K562 (cell line): ENCODE measurements around the gene NMS. TPM values are rescaled to one million over a fixed set of nuclear protein-coding genes. Genes with fewer than 3 reads are reported as not detected.

ENCODE experiments used
- ATAC-seq: fragments of 200-7000 bp; cut with Tn5 transposase; 3 replicates; pipeline ENCODE4 v1.9.1; 2020; ENCODE audit warnings: moderate library complexity
- BruUV-seq: library from RNA; stranded (reverse); fragments of 400-500 nt; replicated peaks from 2 replicates; lab custom pipeline; 2021; lab: Mats Ljungman, UMichigan
- CTCF ChIA-PET: fragments of 300-600 bp; formaldehyde crosslinking; extraction: SDS; loops from one replicate; lab custom pipeline; 2021; ENCODE audit warnings: low intra/inter-chr PET ratio; lab: Yijun Ruan, JAX
- POLR2A ChIA-PET: fragments of 300-600, 350-650 bp; sonication (Branson Sonifier 250); formaldehyde crosslinking; extraction: SDS; loops from one replicate; lab custom pipeline; 2021; ENCODE audit warnings: antibody characterized with exemption, inconsistent platforms; lab: Yijun Ruan, JAX
- DNase-seq, 4 experiments: peaks; one replicate each; pipeline versions ENCODE4 v3.0.0 to v3.0.0-alpha.2; 2011 to 2018; ENCODE audit warnings: low spot score in 3 of 4, mixed read lengths in 3 of 4; ENCODE audit errors: extremely low read depth in 1 of 4
- FAIRE-seq: peaks from 2 replicates; lab custom pipeline; 2011; peaks lifted over from hg19 to GRCh38; lab: Jason Lieb, UNC
- H2AFZ ChIP-seq: 2 replicates; pipeline ENCODE4 v1.6.0; 2011; ENCODE audit warnings: low read depth, low read length, control low read depth, inconsistent platforms
- H3K27ac ChIP-seq: fragments of 200-600 bp; 3 replicates; pipeline ENCODE4 v1.8.0; 2011; ENCODE audit warnings: low read depth, mild to moderate bottlenecking, control low read depth, inconsistent platforms, low read length, moderate library complexity, mixed read lengths; ENCODE audit errors: extremely low read depth
- H3K27me3 ChIP-seq, 2 experiments: fragments of 300-600 bp in 1 of 2; 2 replicates in 1 of 2; 3 replicates in 1 of 2; pipeline versions ENCODE4 v1.6.0 to v1.8.0; 2011; ENCODE audit warnings: inconsistent platforms in 2 of 2, low read length in 2 of 2, mild to moderate bottlenecking in 1 of 2, mixed read lengths in 1 of 2, moderate library complexity in 1 of 2; ENCODE audit not compliant: control insufficient read depth in 2 of 2, insufficient read depth in 2 of 2
- H3K36me3 ChIP-seq: fragments of 300-600 bp; 3 replicates; pipeline ENCODE4 v1.8.0; 2011; ENCODE audit warnings: mild to moderate bottlenecking, low read length, inconsistent platforms; ENCODE audit not compliant: control insufficient read depth, insufficient read depth
- H3K4me1 ChIP-seq, 2 experiments: fragments of 200-600 bp in 1 of 2; replicated peaks in 1 of 2; 2 replicates in 1 of 2; 3 replicates in 1 of 2; pipeline versions ENCODE4 v1.5.1 to v1.8.0; 2011; ENCODE audit warnings: inconsistent platforms in 2 of 2, low read length in 2 of 2, mild to moderate bottlenecking in 1 of 2, mixed read lengths in 1 of 2, moderate library complexity in 1 of 2; ENCODE audit not compliant: control insufficient read depth in 2 of 2, insufficient read depth in 2 of 2
- H3K4me2 ChIP-seq: 2 replicates; pipeline ENCODE4 v1.6.1; 2011; ENCODE audit warnings: low read length, control low read depth, inconsistent platforms, mixed read lengths; ENCODE audit not compliant: insufficient read depth
- H3K4me3 ChIP-seq: fragments of 200-600 bp; sonication (generic), shearing (Covaris generic); 2 replicates; pipeline ENCODE4 v1.5.1; 2016; ENCODE audit warnings: control low read depth, inconsistent platforms
- H3K79me2 ChIP-seq: fragments of 200-600 bp; 3 replicates; pipeline ENCODE4 v1.8.0; 2011; ENCODE audit warnings: low read length, inconsistent platforms; ENCODE audit not compliant: control insufficient read depth, insufficient read depth
- H3K9ac ChIP-seq, 2 experiments: 2 replicates each; pipeline versions ENCODE4 v1.6.0 to v1.6.1; 2011; ENCODE audit warnings: low read depth in 2 of 2, low read length in 2 of 2, control low read depth in 1 of 2, inconsistent platforms in 1 of 2, mild to moderate bottlenecking in 1 of 2, mixed read lengths in 1 of 2; ENCODE audit not compliant: insufficient read depth in 1 of 2
- H3K9me1 ChIP-seq: one replicate; pipeline ENCODE4 v1.6.0; 2011; ENCODE audit warnings: inconsistent platforms, mild to moderate bottlenecking, low read length, moderate library complexity; ENCODE audit not compliant: control insufficient read depth, insufficient read depth
- H3K9me3 ChIP-seq: replicated peaks from 2 replicates; pipeline ENCODE4 v1.5.1; 2011; ENCODE audit warnings: low read depth, low read length, inconsistent platforms; ENCODE audit not compliant: control insufficient read depth, insufficient read depth
- H4K20me1 ChIP-seq: replicated peaks from 2 replicates; pipeline ENCODE4 v1.6.1; 2011; ENCODE audit warnings: low read length, inconsistent platforms, mixed read lengths; ENCODE audit not compliant: control insufficient read depth, insufficient read depth
- C11orf30 ChIP-seq: fragments of 450-650 bp; IDR thresholded peaks from 2 replicates; pipeline ENCODE4 v1.6.1; 2016; ENCODE audit warnings: low read depth, mild to moderate bottlenecking
- MYBL2 ChIP-seq, 2 experiments: fragments of 450-650 bp in 1 of 2; sonication (generic) in 1 of 2; formaldehyde crosslinking in 1 of 2; IDR thresholded peaks; 2 replicates each; pipeline versions ENCODE4 v1.6.1 to v1.8.1; 2017 to 2022; ENCODE audit warnings: borderline replicate concordance in 1 of 2, inconsistent platforms in 1 of 2, low read depth in 1 of 2, mild to moderate bottlenecking in 1 of 2, missing genetic modification reagents in 1 of 2, moderate library complexity in 1 of 2
- NFE2 ChIP-seq: IDR thresholded peaks from 2 replicates; pipeline ENCODE4 v1.6.1; 2014; ENCODE audit warnings: antibody characterized with exemption, low read depth
- PCBP1 ChIP-seq: fragments of 200-400 bp; formaldehyde crosslinking; IDR thresholded peaks from 2 replicates; pipeline ENCODE4 v1.6.1; 2018; ENCODE audit warnings: mild to moderate bottlenecking, low read depth, low read length; ENCODE audit not compliant: poor library complexity, severe bottlenecking
- PHF20 ChIP-seq: fragments of 450-650 bp; IDR thresholded peaks from 2 replicates; pipeline ENCODE4 v1.6.1; 2018; ENCODE audit not compliant: partially characterized antibody
- RBBP5 ChIP-seq: fragments of 200-600 bp; sonication (generic); IDR thresholded peaks from 2 replicates; pipeline ENCODE4 v1.6.1; 2012; ENCODE audit warnings: borderline replicate concordance, mild to moderate bottlenecking, low read length, control low read depth, inconsistent platforms; ENCODE audit not compliant: insufficient read depth, poor library complexity, severe bottlenecking
- WGBS: fragments of 100-300 bp; shearing (Covaris generic); methylation state at CpG from one replicate; pipeline ENCODE4 v1.1.6; 2016; ENCODE audit warnings: low coverage, mixed read lengths; ENCODE audit not compliant: insufficient coverage; ENCODE audit errors: missing lambda C conversion rate; 5-methylcytosine and 5-hydroxymethylcytosine counted together
- in situ Hi-C: fragments of 300-500 bp; cut with MboI; formaldehyde crosslinking; loops from 4 replicates; pipeline ENCODE4 v1.15.0; 2018; ENCODE audit warnings: inconsistent platforms, mixed read lengths
- intact Hi-C: fragments of 100-400 bp; cut with micrococcal nuclease; formaldehyde crosslinking; loops from 2 replicates; pipeline ENCODE4 v1.14.2; 2022
- polyA plus RNA-seq, 8 experiments: library from polyadenylated mRNA; depleted of rRNA in 4 of 8; stranded (reverse) in 5 of 8; unstranded in 3 of 8; fragments of >200 nt; fragmentation: Nextera tagmentation in 2 of 8; fragmentation: Illumina TruSeq in 1 of 8; extraction: Ambion mirVana in 2 of 8; extraction: Trizol in 1 of 8; gene quantifications; 2 replicates each; pipeline versions ENCODE4 v1.2.1 to v1.2.3, GENCODE V29; 2011 to 2014; ENCODE audit warnings: inconsistent platforms in 1 of 8, missing spikeins in 1 of 8
- total RNA-seq, 7 experiments: library from RNA; depleted of rRNA in 6 of 7; stranded (reverse); fragments of >200 nt in 6 of 7; fragmentation: Illumina TruSeq in 2 of 7; extraction: Trizol in 2 of 7; gene quantifications; 2 replicates each; pipeline versions ENCODE4 v1.2.1 to v1.2.3, GENCODE V29; 2011 to 2021; ENCODE audit warnings: low replicate concordance in 1 of 7
- TF ChIP-seq, protein P1 (sequence below), 3 experiments: fragments of 200-800 bp in 1 of 3; sonication (Bioruptor generic) in 1 of 3; sonication (generic) in 1 of 3; formaldehyde crosslinking in 1 of 3; IDR thresholded peaks; 2 replicates each; pipeline versions ENCODE4 v1.6.1 to v1.8.0; 2016 to 2022; ENCODE audit warnings: mild to moderate bottlenecking in 2 of 3, missing compliant biosample characterization in 2 of 3, missing genetic modification characterization in 2 of 3, missing genetic modification reagents in 1 of 3
- TF ChIP-seq, protein P2 (sequence below): fragments of 200-800 bp; sonication (Bioruptor generic); IDR thresholded peaks from 2 replicates; pipeline ENCODE4 v1.6.1; 2017; ENCODE audit warnings: missing genetic modification characterization, missing compliant biosample characterization
- TF ChIP-seq, protein P3 (sequence below): fragments of 250-450 bp; sonication (Bioruptor Pico); IDR thresholded peaks from 2 replicates; pipeline ENCODE4 v1.5.1; 2021; ENCODE audit warnings: mild to moderate bottlenecking
- TF ChIP-seq, protein P4 (sequence below): IDR thresholded peaks from 3 replicates; pipeline ENCODE4 v1.6.1; 2011; ENCODE audit warnings: borderline replicate concordance, mild to moderate bottlenecking, moderate library complexity; ENCODE audit not compliant: insufficient read length; ENCODE audit errors: extremely low read depth
- TF ChIP-seq, protein P5 (sequence below): sonication (generic); formaldehyde crosslinking; IDR thresholded peaks from 2 replicates; pipeline ENCODE4 v1.8.0; 2022; ENCODE audit warnings: missing genetic modification reagents, mild to moderate bottlenecking, borderline replicate concordance

The NMS gene
- total and polyA plus RNA-seq, 9 of the 15 experiments (the other 6 are each of a cell fraction or from before 2014, with no cell fraction given): not detected

DNA sequence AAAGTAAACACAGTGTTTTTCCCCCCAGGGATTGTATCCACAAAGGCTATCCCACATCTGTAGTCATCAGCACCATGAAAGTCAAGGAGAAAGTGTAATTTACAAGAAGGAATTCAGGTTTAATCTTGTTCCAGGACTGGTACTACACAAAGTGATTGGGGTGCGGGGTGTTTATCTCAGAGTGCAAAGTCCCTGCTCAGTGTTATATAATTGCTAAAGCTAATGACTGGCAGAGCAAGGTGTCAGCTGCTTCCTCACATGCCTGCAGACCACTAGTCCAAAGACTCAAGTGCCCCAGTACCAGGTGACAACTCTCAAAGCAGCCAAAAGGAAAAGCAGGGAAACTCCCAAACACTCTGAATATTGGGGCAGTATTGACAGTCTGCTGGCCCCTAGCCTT lies 52.1 kb downstream of the NMS start (continued):
- TF ChIP-seq, protein P1, sequence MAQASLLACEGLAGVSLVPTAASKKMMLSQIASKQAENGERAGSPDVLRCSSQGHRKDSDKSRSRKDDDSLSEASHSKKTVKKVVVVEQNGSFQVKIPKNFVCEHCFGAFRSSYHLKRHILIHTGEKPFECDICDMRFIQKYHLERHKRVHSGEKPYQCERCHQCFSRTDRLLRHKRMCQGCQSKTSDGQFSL (CRISPR knock-in tag; IDR thresholded peaks at IDR 0.05): no peak
- TF ChIP-seq, protein P1 (tag; IDR thresholded peaks at IDR 0.05): no peak
- TF ChIP-seq PCBP1: no peak
- no peak for TF ChIP-seq MYBL2 (IDR thresholded peaks at IDR 0.05; ENCODE audit: low read depth)
- no peak for TF ChIP-seq MYBL2 (CRISPR knock-in tag; IDR thresholded peaks at IDR 0.05; ENCODE audit: borderline replicate concordance)
- TF ChIP-seq NFE2: no peak
- TF ChIP-seq, protein P2, sequence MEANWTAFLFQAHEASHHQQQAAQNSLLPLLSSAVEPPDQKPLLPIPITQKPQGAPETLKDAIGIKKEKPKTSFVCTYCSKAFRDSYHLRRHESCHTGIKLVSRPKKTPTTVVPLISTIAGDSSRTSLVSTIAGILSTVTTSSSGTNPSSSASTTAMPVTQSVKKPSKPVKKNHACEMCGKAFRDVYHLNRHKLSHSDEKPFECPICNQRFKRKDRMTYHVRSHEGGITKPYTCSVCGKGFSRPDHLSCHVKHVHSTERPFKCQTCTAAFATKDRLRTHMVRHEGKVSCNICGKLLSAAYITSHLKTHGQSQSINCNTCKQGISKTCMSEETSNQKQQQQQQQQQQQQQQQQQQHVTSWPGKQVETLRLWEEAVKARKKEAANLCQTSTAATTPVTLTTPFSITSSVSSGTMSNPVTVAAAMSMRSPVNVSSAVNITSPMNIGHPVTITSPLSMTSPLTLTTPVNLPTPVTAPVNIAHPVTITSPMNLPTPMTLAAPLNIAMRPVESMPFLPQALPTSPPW: no peak

DNA sequence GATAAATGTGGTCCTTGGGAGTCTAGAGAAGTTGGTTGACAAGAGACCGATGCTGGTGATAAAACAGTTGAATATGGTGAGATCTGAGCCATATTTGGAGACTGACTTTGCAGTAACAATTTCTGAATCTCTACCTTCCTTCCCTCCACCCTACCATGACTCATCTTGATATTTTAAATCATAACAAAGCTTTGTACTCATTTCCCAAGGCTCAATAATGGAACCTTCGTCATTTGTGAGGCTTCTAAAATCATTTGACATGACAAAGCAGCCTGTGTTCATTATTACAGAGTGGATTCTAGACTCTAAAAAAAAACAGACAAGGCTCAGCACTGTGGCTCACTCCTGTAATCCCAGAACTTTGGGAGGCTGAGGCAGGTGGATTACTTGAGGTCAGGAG lies 54.0 kb downstream of the NMS start:
- intact Hi-C loops (no loop called here), in situ Hi-C loops (no loop called here)
- ChIA-PET POLR2A (interaction anchor here (0.5 kb wide), 1 partner anchor 59 kb away, joined by 3 read pairs; no protein-coding TSS in a partner anchor), CTCF (no interaction called here)
- no peaks in the 10 kb centered on the region for H3K36me3 ChIP-seq
- H3K4me1 ChIP-seq: no peaks in the 10 kb centered on the region
- DNase-seq (no peak), FAIRE-seq (no peak), ATAC-seq (no peak)
- H3K27me3 ChIP-seq: peaks cover 0 to 4% of the 10 kb centered on the region in 2 experiments; a peak in 1 of 5 replicates
- no peaks in the 10 kb centered on the region for H4K20me1 ChIP-seq
- no peaks in the 10 kb centered on the region for H3K79me2 ChIP-seq
- no peak overlapping the region for H3K9ac ChIP-seq
- no peak overlapping the region for H3K4me3 ChIP-seq
- no peak overlapping the region for H2AFZ ChIP-seq
- 11% methylated on average over 2 of the region's 2 CpGs for WGBS
- H3K9me3 ChIP-seq: no peaks in the 10 kb centered on the region
- no peak overlapping the region for H3K27ac ChIP-seq
- H3K9me1 ChIP-seq: no peaks in the 10 kb centered on the region
- BruUV-seq: no TSS peak
- no peak overlapping the region for H3K4me2 ChIP-seq
- TF ChIP-seq, protein P3, sequence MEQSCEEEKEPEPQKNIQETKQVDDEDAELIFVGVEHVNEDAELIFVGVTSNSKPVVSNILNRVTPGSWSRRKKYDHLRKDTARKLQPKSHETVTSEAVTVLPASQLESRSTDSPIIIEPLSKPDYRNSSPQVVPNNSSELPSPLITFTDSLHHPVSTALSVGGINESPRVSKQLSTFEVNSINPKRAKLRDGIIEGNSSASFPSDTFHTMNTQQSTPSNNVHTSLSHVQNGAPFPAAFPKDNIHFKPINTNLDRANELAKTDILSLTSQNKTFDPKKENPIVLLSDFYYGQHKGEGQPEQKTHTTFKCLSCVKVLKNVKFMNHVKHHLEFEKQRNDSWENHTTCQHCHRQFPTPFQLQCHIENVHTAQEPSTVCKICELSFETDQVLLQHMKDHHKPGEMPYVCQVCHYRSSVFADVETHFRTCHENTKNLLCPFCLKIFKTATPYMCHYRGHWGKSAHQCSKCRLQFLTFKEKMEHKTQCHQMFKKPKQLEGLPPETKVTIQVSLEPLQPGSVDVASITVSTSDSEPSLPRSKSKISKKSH: no peak
- no peak for TF ChIP-seq RBBP5
- TF ChIP-seq, protein P4, sequence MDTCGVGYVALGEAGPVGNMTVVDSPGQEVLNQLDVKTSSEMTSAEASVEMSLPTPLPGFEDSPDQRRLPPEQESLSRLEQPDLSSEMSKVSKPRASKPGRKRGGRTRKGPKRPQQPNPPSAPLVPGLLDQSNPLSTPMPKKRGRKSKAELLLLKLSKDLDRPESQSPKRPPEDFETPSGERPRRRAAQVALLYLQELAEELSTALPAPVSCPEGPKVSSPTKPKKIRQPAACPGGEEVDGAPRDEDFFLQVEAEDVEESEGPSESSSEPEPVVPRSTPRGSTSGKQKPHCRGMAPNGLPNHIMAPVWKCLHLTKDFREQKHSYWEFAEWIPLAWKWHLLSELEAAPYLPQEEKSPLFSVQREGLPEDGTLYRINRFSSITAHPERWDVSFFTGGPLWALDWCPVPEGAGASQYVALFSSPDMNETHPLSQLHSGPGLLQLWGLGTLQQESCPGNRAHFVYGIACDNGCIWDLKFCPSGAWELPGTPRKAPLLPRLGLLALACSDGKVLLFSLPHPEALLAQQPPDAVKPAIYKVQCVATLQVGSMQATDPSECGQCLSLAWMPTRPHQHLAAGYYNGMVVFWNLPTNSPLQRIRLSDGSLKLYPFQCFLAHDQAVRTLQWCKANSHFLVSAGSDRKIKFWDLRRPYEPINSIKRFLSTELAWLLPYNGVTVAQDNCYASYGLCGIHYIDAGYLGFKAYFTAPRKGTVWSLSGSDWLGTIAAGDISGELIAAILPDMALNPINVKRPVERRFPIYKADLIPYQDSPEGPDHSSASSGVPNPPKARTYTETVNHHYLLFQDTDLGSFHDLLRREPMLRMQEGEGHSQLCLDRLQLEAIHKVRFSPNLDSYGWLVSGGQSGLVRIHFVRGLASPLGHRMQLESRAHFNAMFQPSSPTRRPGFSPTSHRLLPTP: no peak
- TF ChIP-seq, protein P5, sequence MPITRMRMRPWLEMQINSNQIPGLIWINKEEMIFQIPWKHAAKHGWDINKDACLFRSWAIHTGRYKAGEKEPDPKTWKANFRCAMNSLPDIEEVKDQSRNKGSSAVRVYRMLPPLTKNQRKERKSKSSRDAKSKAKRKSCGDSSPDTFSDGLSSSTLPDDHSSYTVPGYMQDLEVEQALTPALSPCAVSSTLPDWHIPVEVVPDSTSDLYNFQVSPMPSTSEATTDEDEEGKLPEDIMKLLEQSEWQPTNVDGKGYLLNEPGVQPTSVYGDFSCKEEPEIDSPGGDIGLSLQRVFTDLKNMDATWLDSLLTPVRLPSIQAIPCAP: no peak
- no peak for TF ChIP-seq PHF20
- TF ChIP-seq C11orf30: no peak
